ENCODE measurements around the gene CCDC88C.

Gene CCDC88C

DNA sequence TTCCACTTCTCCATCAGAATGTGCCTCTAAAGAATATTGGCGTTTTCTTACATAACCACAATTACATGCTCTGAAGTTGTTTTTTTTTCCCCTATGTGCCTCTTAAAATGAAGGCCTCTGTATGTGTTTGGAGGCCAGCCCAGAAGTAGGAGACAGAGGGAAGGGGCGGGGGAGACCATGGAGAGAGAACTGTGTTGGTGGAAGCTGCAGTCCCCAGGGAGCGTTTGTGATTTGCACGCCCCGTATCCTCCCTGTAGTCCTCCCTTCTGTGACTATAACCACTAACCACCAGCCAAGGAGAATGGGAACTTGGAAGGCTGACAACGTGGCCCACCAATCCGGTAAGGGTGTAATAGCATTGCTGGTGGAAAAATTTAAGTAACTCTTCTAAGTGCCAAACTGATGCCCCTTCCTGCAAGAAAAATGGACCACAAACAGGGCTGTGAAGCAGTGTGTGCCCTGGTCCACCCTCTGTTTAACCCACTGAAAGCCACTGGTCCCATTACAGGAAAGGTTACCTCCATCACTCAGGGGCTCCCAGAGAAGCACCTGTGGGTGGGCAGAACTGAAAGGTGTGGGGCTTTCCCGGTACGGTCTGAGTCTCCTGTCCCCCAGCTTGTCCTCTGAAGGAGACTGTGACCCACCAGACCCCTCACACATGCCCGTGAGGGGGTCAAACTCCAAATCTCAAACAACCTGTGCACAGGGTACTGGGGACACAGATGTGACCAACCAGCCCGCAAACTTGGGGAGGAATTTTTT lies 36.8 kb downstream of the CCDC88C start:
- H2BK5ac ChIP-seq (ENCODE audit: low read length), result no peak overlapping the region
- peak overlapping the region; percentile 16 for H3K27ac ChIP-seq (replicated peaks; ENCODE audit: low read length)
- no peaks in the 10 kb centered on the region for H3K9me3 ChIP-seq (replicated peaks in 1 of 2; ENCODE audit: control insufficient read depth in 2 of 2, insufficient read depth in 1 of 2, low read depth in 1 of 2, low read length in 2 of 2)
- H3K36me3 ChIP-seq (replicated peaks in 1 of 2; ENCODE audit: control insufficient read depth in 2 of 2, insufficient read depth in 2 of 2, low read length in 2 of 2), result peaks cover 0 to 10% of the 10 kb centered on the region in 2 donors
- H2BK15ac ChIP-seq (ENCODE audit: low read length), result no peak overlapping the region
- H3K4me2 ChIP-seq (ENCODE audit: insufficient read depth, low read length, poor library complexity, severe bottlenecking), result no peak overlapping the region
- H2AFZ ChIP-seq (ENCODE audit: low read length), result no peak overlapping the region
- H3K4me1 ChIP-seq (ENCODE audit: control insufficient read depth in 2 of 2, insufficient read depth in 1 of 2, low read depth in 1 of 2, low read length in 2 of 2), result peaks cover 4 to 50% of the 10 kb centered on the region in 2 donors
- H3K14ac ChIP-seq (ENCODE audit: low read length), result no peak overlapping the region
- H4K8ac ChIP-seq (ENCODE audit: low read depth, low read length), result no peak overlapping the region
- no peak overlapping the region for H3K18ac ChIP-seq (ENCODE audit: low read length)
- no peak overlapping the region for H2BK12ac ChIP-seq (ENCODE audit: low read length)
- peaks cover 31% of the 10 kb centered on the region for H3K79me1 ChIP-seq (ENCODE audit: low read depth, low read length)
- no peak for DNase-seq (ENCODE audit: low spot score)
- H3K9ac ChIP-seq (ENCODE audit: low read depth, low read length, poor library complexity), result no peak overlapping the region
- no peak overlapping the region for H3K4ac ChIP-seq (ENCODE audit: low read length)
- no peak overlapping the region for H4K91ac ChIP-seq (ENCODE audit: low read depth, low read length, poor library complexity)
- H3K23ac ChIP-seq (ENCODE audit: low read depth, low read length, poor library complexity), result no peak overlapping the region
- no peak overlapping the region for H3K4me3 ChIP-seq (ENCODE audit: low read length in 2 of 2)
- H2BK120ac ChIP-seq (ENCODE audit: low read depth, low read length), result no peak overlapping the region
- H3K27me3 ChIP-seq (ENCODE audit: control insufficient read depth in 3 of 3, insufficient read depth in 3 of 3, low read depth in 1 of 3, low read length in 3 of 3), result no peaks in the 10 kb centered on the region
- no peak overlapping the region for H2AK5ac ChIP-seq (ENCODE audit: low read depth, low read length)
- no CpG with 5 or more reads among the region's 11 CpGs for WGBS, 2 donors (ENCODE audit: extremely low coverage in 2 of 2, insufficient read length in 2 of 2, insufficient replicate concordance in 1 of 2)

- H3K9ac ChIP-seq (ENCODE audit: low read depth, low read length, poor library complexity), result no peak overlapping the region
- no peak overlapping the region for H3K14ac ChIP-seq (ENCODE audit: low read length)
- H3K27ac ChIP-seq (replicated peaks; ENCODE audit: low read length), result no peak overlapping the region
- H2BK15ac ChIP-seq (ENCODE audit: low read length), result no peak overlapping the region
- H2BK120ac ChIP-seq (ENCODE audit: low read depth, low read length), result no peak overlapping the region
- no peak overlapping the region for H3K18ac ChIP-seq (ENCODE audit: low read length)
- H3K4ac ChIP-seq (ENCODE audit: low read length), result no peak overlapping the region
- H4K91ac ChIP-seq (ENCODE audit: low read depth, low read length, poor library complexity), result no peak overlapping the region
- H3K4me1 ChIP-seq (ENCODE audit: control insufficient read depth in 2 of 2, insufficient read depth in 1 of 2, low read depth in 1 of 2, low read length in 2 of 2), result peaks cover 4 to 55% of the 10 kb centered on the region in 2 donors
- H3K36me3 ChIP-seq (replicated peaks in 1 of 2; ENCODE audit: control insufficient read depth in 2 of 2, insufficient read depth in 2 of 2, low read length in 2 of 2), result peaks cover 0 to 10% of the 10 kb centered on the region in 2 donors
- no peak overlapping the region for H2AFZ ChIP-seq (ENCODE audit: low read length)
- no peak overlapping the region for H3K4me3 ChIP-seq (ENCODE audit: low read length in 2 of 2)
- no peak overlapping the region for H3K23ac ChIP-seq (ENCODE audit: low read depth, low read length, poor library complexity)
- DNase-seq (ENCODE audit: low spot score), result no peak
- no peak overlapping the region for H2AK5ac ChIP-seq (ENCODE audit: low read depth, low read length)
- H4K8ac ChIP-seq (ENCODE audit: low read depth, low read length), result no peak overlapping the region
- H3K79me1 ChIP-seq (ENCODE audit: low read depth, low read length), result peaks cover 26% of the 10 kb centered on the region
- no peaks in the 10 kb centered on the region for H3K27me3 ChIP-seq (ENCODE audit: control insufficient read depth in 3 of 3, insufficient read depth in 3 of 3, low read depth in 1 of 3, low read length in 3 of 3)
- H3K9me3 ChIP-seq (replicated peaks in 1 of 2; ENCODE audit: control insufficient read depth in 2 of 2, insufficient read depth in 1 of 2, low read depth in 1 of 2, low read length in 2 of 2), result no peaks in the 10 kb centered on the region
- H2BK12ac ChIP-seq (ENCODE audit: low read length), result no peak overlapping the region
- H3K4me2 ChIP-seq (ENCODE audit: insufficient read depth, low read length, poor library complexity, severe bottlenecking), result no peak overlapping the region
- WGBS, 2 donors (ENCODE audit: extremely low coverage in 2 of 2, insufficient read length in 2 of 2, insufficient replicate concordance in 1 of 2), result no CpG with 5 or more reads among the region's 5 CpGs
- no peak overlapping the region for H2BK5ac ChIP-seq (ENCODE audit: low read length)
These were observed 37.5 kb downstream of the CCDC88C start for GRCh38 chr14:91380123-91380522.

- Histone ChIP-seq H3K18ac (ENCODE audit: low read length) (no peak overlapping the region), H4K91ac (ENCODE audit: low read depth, low read length, poor library complexity) (no peak overlapping the region), H3K9me3 (replicated peaks in 1 of 2; ENCODE audit: control insufficient read depth in 2 of 2, insufficient read depth in 1 of 2, low read depth in 1 of 2, low read length in 2 of 2) (no peaks in the 10 kb centered on the region), H3K9ac (ENCODE audit: low read depth, low read length, poor library complexity) (no peak overlapping the region), H3K23ac (ENCODE audit: low read depth, low read length, poor library complexity) (peak overlapping the region; percentile 43), H3K79me1 (ENCODE audit: low read depth, low read length) (peaks cover 21% of the 10 kb centered on the region), H3K4me1 (ENCODE audit: control insufficient read depth in 2 of 2, insufficient read depth in 1 of 2, low read depth in 1 of 2, low read length in 2 of 2) (peaks cover 5 to 58% of the 10 kb centered on the region in 2 donors), H2BK120ac (ENCODE audit: low read depth, low read length) (no peak overlapping the region), H2BK12ac (ENCODE audit: low read length) (no peak overlapping the region), H3K27ac (replicated peaks; ENCODE audit: low read length) (no peak overlapping the region), H3K36me3 (replicated peaks in 1 of 2; ENCODE audit: control insufficient read depth in 2 of 2, insufficient read depth in 2 of 2, low read length in 2 of 2) (peaks cover 2 to 10% of the 10 kb centered on the region in 2 donors), H2BK5ac (ENCODE audit: low read length) (peak overlapping the region; percentile 40), H3K4ac (ENCODE audit: low read length) (no peak overlapping the region), H2BK15ac (ENCODE audit: low read length) (no peak overlapping the region), H2AK5ac (ENCODE audit: low read depth, low read length) (no peak overlapping the region), H3K4me3 (ENCODE audit: low read length in 2 of 2) (no peak overlapping the region), H4K8ac (ENCODE audit: low read depth, low read length) (no peak overlapping the region), H2AFZ (ENCODE audit: low read length) (no peak overlapping the region), H3K4me2 (ENCODE audit: insufficient read depth, low read length, poor library complexity, severe bottlenecking) (no peak overlapping the region), H3K27me3 (ENCODE audit: control insufficient read depth in 3 of 3, insufficient read depth in 3 of 3, low read depth in 1 of 3, low read length in 3 of 3) (no peaks in the 10 kb centered on the region), H3K14ac (ENCODE audit: low read length) (no peak overlapping the region)
- no CpG with 5 or more reads among the region's 13 CpGs for WGBS, 2 donors (ENCODE audit: extremely low coverage in 2 of 2, insufficient read length in 2 of 2, insufficient replicate concordance in 1 of 2)
- DNase-seq (ENCODE audit: low spot score), result no peak
These were observed 38.1 kb downstream of the CCDC88C start for GRCh38 chr14:91379579-91379932.

DNA sequence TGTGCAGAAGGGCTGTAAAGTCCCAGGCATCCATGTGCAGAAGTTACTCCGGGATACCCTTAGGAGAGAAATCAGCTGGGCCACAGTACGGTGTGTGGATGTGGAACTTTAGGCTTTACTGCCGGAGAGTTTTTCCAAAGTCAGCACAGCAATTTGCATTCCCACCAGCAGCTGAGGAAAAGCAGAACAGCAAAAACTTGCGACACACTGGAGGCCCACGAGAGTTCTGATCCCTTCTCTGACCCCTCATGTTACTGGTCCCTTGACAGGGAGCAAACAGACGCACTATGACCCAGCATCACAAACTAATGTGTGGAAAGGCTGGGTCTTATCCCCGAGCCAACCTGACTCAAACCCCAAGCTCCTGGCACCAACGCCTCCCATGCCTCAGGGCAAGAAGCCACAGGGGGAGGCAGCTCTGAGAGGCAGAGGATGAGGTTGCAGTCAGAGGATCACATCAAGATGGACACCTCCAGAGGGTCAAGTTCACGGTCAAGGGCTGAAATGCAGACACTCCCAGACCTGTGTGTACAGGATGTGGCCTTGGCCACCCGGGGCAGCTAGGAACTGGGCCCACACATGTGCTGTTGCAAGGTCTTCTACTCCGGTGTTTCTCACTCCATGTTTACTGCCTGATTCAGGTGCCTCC lies 38.6 kb downstream of the CCDC88C start:
- WGBS, 2 donors (ENCODE audit: extremely low coverage in 2 of 2, insufficient read length in 2 of 2, insufficient replicate concordance in 1 of 2), result no CpG with 5 or more reads among the region's 11 CpGs
- Histone ChIP-seq H2BK120ac (ENCODE audit: low read depth, low read length) (no peak overlapping the region), H3K36me3 (replicated peaks in 1 of 2; ENCODE audit: control insufficient read depth in 2 of 2, insufficient read depth in 2 of 2, low read length in 2 of 2) (peaks cover 2 to 10% of the 10 kb centered on the region in 2 donors), H3K9me3 (replicated peaks in 1 of 2; ENCODE audit: control insufficient read depth in 2 of 2, insufficient read depth in 1 of 2, low read depth in 1 of 2, low read length in 2 of 2) (no peaks in the 10 kb centered on the region), H3K79me1 (ENCODE audit: low read depth, low read length) (peaks cover 20% of the 10 kb centered on the region), H3K18ac (ENCODE audit: low read length) (no peak overlapping the region), H3K4ac (ENCODE audit: low read length) (no peak overlapping the region), H2AFZ (ENCODE audit: low read length) (no peak overlapping the region), H3K14ac (ENCODE audit: low read length) (no peak overlapping the region), H2BK15ac (ENCODE audit: low read length) (no peak overlapping the region), H3K23ac (ENCODE audit: low read depth, low read length, poor library complexity) (peak overlapping the region; percentile 43), H3K4me3 (ENCODE audit: low read length in 2 of 2) (no peak overlapping the region), H2AK5ac (ENCODE audit: low read depth, low read length) (no peak overlapping the region), H4K8ac (ENCODE audit: low read depth, low read length) (no peak overlapping the region), H3K27ac (replicated peaks; ENCODE audit: low read length) (no peak overlapping the region), H3K27me3 (ENCODE audit: control insufficient read depth in 3 of 3, insufficient read depth in 3 of 3, low read depth in 1 of 3, low read length in 3 of 3) (no peaks in the 10 kb centered on the region), H3K4me2 (ENCODE audit: insufficient read depth, low read length, poor library complexity, severe bottlenecking) (no peak overlapping the region), H2BK5ac (ENCODE audit: low read length) (peak overlapping the region; percentile 40), H4K91ac (ENCODE audit: low read depth, low read length, poor library complexity) (no peak overlapping the region), H3K9ac (ENCODE audit: low read depth, low read length, poor library complexity) (no peak overlapping the region), H3K4me1 (ENCODE audit: control insufficient read depth in 2 of 2, insufficient read depth in 1 of 2, low read depth in 1 of 2, low read length in 2 of 2) (peaks cover 9 to 61% of the 10 kb centered on the region in 2 donors), H2BK12ac (ENCODE audit: low read length) (no peak overlapping the region)
- no peak for DNase-seq (ENCODE audit: low spot score)

Measured in neuronal stem cell (in vitro differentiated cells).